ENCODE results near the gene PLA2G6.

- TF ChIP-seq EZH2 (IDR thresholded peaks at IDR 0.05; ENCODE audit: borderline replicate concordance, low read depth, low read length, severe bottlenecking): no peak
- TF ChIP-seq, protein P1, sequence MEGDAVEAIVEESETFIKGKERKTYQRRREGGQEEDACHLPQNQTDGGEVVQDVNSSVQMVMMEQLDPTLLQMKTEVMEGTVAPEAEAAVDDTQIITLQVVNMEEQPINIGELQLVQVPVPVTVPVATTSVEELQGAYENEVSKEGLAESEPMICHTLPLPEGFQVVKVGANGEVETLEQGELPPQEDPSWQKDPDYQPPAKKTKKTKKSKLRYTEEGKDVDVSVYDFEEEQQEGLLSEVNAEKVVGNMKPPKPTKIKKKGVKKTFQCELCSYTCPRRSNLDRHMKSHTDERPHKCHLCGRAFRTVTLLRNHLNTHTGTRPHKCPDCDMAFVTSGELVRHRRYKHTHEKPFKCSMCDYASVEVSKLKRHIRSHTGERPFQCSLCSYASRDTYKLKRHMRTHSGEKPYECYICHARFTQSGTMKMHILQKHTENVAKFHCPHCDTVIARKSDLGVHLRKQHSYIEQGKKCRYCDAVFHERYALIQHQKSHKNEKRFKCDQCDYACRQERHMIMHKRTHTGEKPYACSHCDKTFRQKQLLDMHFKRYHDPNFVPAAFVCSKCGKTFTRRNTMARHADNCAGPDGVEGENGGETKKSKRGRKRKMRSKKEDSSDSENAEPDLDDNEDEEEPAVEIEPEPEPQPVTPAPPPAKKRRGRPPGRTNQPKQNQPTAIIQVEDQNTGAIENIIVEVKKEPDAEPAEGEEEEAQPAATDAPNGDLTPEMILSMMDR (IDR thresholded peaks at IDR 0.05; ENCODE audit: borderline replicate concordance, extremely low read depth, low read length, poor library complexity, severe bottlenecking): no peak
Measured at GRCh38 chr22:38218661-38219622, 37.3 kb upstream of the PLA2G6 start.
